ENCODE data around the gene IPO13.

The IPO13 gene

DNA sequence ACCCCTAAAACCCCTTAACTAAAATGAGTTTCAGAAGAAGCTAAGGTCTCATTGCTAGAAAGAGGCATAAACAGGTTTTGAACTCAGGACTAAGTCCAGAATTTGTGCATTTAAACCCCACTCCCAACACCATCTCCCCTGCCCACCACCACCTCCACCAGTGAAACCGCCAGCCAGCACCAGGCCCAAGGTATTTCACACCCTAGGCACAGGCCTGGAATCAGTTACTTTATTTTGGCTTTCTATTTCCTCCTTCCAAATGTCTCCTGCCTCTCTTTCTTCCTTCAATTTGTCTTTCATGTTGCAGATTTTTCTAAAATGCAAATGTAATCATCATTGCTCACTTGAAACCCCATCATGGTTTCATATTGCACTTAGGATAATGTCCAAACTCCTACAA, 1.9 kb upstream of the IPO13 start:
- Histone ChIP-seq H3K27ac (no peak overlapping the region), H3K79me2 (ENCODE audit: insufficient read depth, low read depth) (peaks cover 12% of the 10 kb centered on the region), H3K4me2 (peak overlapping the region; percentile 88; the same call in 1 of the 2 replicates), H4K20me1 (ENCODE audit: insufficient read depth) (no peaks in the 10 kb centered on the region), H3K4me1 (ENCODE audit: low read depth, poor library complexity, severe bottlenecking) (peaks cover 22% of the 10 kb centered on the region), H3K27me3 (ENCODE audit: insufficient read depth, low read depth) (no peaks in the 10 kb centered on the region), H3K36me3 (ENCODE audit: insufficient read depth) (no peaks in the 10 kb centered on the region), H3K9ac (no peak overlapping the region), H3K4me3 (IDR thresholded peaks at IDR 0.05; ENCODE audit: insufficient read depth, low read depth, low read length) (no peak overlapping the region), H2AFZ (ENCODE audit: low read depth) (no peak overlapping the region)
- TF ChIP-seq, protein P1, sequence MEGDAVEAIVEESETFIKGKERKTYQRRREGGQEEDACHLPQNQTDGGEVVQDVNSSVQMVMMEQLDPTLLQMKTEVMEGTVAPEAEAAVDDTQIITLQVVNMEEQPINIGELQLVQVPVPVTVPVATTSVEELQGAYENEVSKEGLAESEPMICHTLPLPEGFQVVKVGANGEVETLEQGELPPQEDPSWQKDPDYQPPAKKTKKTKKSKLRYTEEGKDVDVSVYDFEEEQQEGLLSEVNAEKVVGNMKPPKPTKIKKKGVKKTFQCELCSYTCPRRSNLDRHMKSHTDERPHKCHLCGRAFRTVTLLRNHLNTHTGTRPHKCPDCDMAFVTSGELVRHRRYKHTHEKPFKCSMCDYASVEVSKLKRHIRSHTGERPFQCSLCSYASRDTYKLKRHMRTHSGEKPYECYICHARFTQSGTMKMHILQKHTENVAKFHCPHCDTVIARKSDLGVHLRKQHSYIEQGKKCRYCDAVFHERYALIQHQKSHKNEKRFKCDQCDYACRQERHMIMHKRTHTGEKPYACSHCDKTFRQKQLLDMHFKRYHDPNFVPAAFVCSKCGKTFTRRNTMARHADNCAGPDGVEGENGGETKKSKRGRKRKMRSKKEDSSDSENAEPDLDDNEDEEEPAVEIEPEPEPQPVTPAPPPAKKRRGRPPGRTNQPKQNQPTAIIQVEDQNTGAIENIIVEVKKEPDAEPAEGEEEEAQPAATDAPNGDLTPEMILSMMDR (conservative IDR thresholded peaks at IDR 0.05; ENCODE audit: low read depth, low read length) = no peak

DNA sequence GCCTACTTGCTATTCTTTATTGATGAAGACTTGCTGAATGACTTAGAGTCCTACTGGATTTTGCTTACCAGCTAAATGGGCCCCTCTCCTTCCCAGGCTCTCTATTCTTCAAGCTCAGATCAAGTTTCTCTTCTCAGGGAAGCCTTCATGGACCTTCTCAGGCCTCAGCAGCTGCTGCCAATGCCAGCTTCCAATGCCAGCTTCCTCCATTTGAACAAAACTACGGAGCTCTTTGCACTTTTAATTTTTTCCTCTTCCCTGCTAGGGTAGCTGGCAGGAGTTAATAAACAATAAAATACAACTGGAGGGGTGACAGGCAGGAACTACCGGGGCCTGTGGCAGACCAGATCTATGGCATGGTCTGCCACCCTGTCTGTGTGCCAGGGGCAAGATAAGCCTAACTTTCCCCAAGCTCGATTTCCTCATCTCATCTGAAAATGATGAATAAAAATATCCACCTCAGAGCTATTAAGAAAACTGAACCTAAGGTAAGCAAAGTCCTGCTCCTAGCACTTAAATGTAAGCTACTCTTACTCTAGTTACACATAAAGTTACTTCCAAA, 995 bp upstream of the IPO13 start:
- H3K4me3 ChIP-seq (IDR thresholded peaks at IDR 0.05; ENCODE audit: insufficient read depth, low read depth, low read length) = peak overlapping the region; percentile 72
- peak overlapping the region; percentile 99 for H3K9ac ChIP-seq
- H3K27ac ChIP-seq = peak overlapping the region; percentile 96; the same call in 1 of the 2 replicates
- H3K27me3 ChIP-seq (ENCODE audit: insufficient read depth, low read depth) = no peaks in the 10 kb centered on the region
- no peaks in the 10 kb centered on the region for H4K20me1 ChIP-seq (ENCODE audit: insufficient read depth)
- H3K4me1 ChIP-seq (ENCODE audit: low read depth, poor library complexity, severe bottlenecking) = peaks cover 22% of the 10 kb centered on the region
- H2AFZ ChIP-seq (ENCODE audit: low read depth) = peak overlapping the region; percentile 85
- H3K79me2 ChIP-seq (ENCODE audit: insufficient read depth, low read depth) = peaks cover 12% of the 10 kb centered on the region
- H3K36me3 ChIP-seq (ENCODE audit: insufficient read depth) = no peaks in the 10 kb centered on the region
- peak overlapping the region; percentile 88 for H3K4me2 ChIP-seq
- TF ChIP-seq, protein P1 (conservative IDR thresholded peaks at IDR 0.05; ENCODE audit: low read depth, low read length) = no peak

DNA sequence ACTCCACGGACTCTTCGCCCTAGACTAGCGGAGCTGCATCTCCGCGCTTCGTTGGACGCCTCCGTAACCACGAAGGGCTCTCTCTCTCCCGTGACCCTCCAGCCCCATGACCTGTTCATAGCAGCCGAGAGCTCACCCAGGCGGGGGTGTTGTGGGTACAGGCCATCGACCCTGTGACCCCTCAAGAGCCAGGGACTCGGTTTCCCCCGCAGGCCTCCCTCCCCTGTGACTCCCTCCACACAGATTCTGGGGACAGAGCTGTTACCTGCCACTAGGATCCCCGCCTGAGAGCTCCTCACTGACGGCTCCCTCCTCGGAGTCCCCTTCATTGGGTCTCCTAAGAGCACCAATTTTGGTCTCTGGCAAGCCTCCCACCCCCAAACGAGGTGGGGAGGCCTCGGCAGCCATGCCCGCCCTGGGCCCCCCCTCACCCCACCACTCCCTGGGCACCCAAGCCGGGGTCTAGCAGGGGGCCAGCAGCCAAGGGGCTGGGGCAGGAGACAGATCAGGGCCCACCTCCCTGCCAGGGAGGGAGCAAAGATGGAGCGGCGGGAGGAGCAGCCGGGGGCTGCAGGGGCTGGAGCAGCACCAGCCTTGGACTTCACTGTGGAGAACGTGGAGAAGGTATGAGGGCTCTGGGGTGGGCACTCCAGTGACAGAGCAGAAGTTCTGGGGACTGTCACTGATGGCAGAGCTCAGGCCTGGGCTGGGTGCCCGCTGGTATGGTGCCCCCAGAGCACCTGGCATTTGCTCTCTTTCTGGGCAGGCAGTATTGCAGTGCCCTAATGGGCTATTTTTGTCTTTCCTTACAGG, 517 bp downstream of the IPO13 start:
- H3K4me3 ChIP-seq (IDR thresholded peaks at IDR 0.05; ENCODE audit: insufficient read depth, low read depth, low read length) = peak overlapping the region; percentile 75
- H3K9ac ChIP-seq = peak overlapping the region; percentile 99
- H3K79me2 ChIP-seq (ENCODE audit: insufficient read depth, low read depth) = peaks cover 12% of the 10 kb centered on the region
- peaks cover 22% of the 10 kb centered on the region for H3K4me1 ChIP-seq (ENCODE audit: low read depth, poor library complexity, severe bottlenecking)
- H3K27ac ChIP-seq = peak overlapping the region; percentile 96
- H3K27me3 ChIP-seq (ENCODE audit: insufficient read depth, low read depth) = no peaks in the 10 kb centered on the region
- H3K4me2 ChIP-seq = peak overlapping the region; percentile 98
- H3K36me3 ChIP-seq (ENCODE audit: insufficient read depth) = no peaks in the 10 kb centered on the region
- H2AFZ ChIP-seq (ENCODE audit: low read depth) = peak overlapping the region; percentile 85
- TF ChIP-seq, protein P1 (conservative IDR thresholded peaks at IDR 0.05; ENCODE audit: low read depth, low read length) = no peak
- no peaks in the 10 kb centered on the region for H4K20me1 ChIP-seq (ENCODE audit: insufficient read depth)

DNA sequence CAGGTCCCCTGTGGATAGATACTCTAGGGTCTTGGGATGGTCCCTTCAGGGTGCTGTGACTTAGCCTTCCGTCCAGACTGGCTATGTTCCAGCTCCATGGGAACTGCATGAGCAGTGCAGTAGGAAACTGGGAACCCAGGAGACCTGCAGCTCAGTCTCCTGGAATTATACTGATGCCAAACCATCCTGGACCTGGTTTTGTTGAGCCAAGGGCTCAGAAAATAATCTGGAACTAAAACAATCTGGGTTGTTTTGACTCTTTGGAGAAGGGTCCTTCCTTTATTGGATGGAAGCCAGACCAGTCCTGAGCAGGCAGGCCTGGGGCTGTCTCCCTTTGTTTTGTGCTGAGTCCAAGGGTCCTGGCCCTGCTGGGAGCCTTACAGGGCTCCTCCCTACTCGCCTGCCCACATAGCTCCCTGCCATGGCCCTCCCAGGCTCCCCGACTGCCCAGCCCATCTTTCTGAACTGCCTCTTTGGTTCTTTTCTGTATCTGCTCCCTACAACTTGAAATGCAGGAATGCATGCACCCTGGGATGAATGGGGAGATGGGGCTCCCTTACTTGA, 1.2 kb downstream of the IPO13 start:
- Histone ChIP-seq H2AFZ (ENCODE audit: low read depth) (no peak overlapping the region), H3K27me3 (ENCODE audit: insufficient read depth, low read depth) (no peaks in the 10 kb centered on the region), H3K79me2 (ENCODE audit: insufficient read depth, low read depth) (peaks cover 12% of the 10 kb centered on the region), H3K27ac (no peak overlapping the region), H3K4me1 (ENCODE audit: low read depth, poor library complexity, severe bottlenecking) (peaks cover 22% of the 10 kb centered on the region), H4K20me1 (ENCODE audit: insufficient read depth) (no peaks in the 10 kb centered on the region), H3K36me3 (ENCODE audit: insufficient read depth) (no peaks in the 10 kb centered on the region), H3K4me2 (peak overlapping the region; percentile 98), H3K4me3 (IDR thresholded peaks at IDR 0.05; ENCODE audit: insufficient read depth, low read depth, low read length) (no peak overlapping the region), H3K9ac (peak overlapping the region; percentile 99; the same call in 1 of the 2 replicates)
- TF ChIP-seq, protein P1 (conservative IDR thresholded peaks at IDR 0.05; ENCODE audit: low read depth, low read length) = no peak

Measured in KMS-11 (cell line).